K562 (cell line): ENCODE data around the gene TTLL3. TPM values are rescaled to one million over a fixed set of nuclear protein-coding genes. Genes with fewer than 3 reads are reported as not detected.

ENCODE experiments used
- ATAC-seq: fragments of 200-7000 bp; cut with Tn5 transposase; 3 replicates; pipeline ENCODE4 v1.9.1; 2020; ENCODE audit warnings: moderate library complexity
- BruUV-seq: library from RNA; stranded (reverse); fragments of 400-500 nt; replicated peaks from 2 replicates; lab custom pipeline; 2021; lab: Mats Ljungman, UMichigan
- CTCF ChIA-PET: fragments of 300-600 bp; formaldehyde crosslinking; extraction: SDS; loops from one replicate; lab custom pipeline; 2021; ENCODE audit warnings: low intra/inter-chr PET ratio; lab: Yijun Ruan, JAX
- POLR2A ChIA-PET: fragments of 300-600, 350-650 bp; sonication (Branson Sonifier 250); formaldehyde crosslinking; extraction: SDS; loops from one replicate; lab custom pipeline; 2021; ENCODE audit warnings: antibody characterized with exemption, inconsistent platforms; lab: Yijun Ruan, JAX
- DNase-seq, 4 experiments: peaks; one replicate each; pipeline versions ENCODE4 v3.0.0 to v3.0.0-alpha.2; 2011 to 2018; ENCODE audit warnings: low spot score in 3 of 4, mixed read lengths in 3 of 4; ENCODE audit errors: extremely low read depth in 1 of 4
- FAIRE-seq: peaks from 2 replicates; lab custom pipeline; 2011; peaks lifted over from hg19 to GRCh38; lab: Jason Lieb, UNC
- H2AFZ ChIP-seq: 2 replicates; pipeline ENCODE4 v1.6.0; 2011; ENCODE audit warnings: low read depth, low read length, control low read depth, inconsistent platforms
- H3K27ac ChIP-seq: fragments of 200-600 bp; 3 replicates; pipeline ENCODE4 v1.8.0; 2011; ENCODE audit warnings: low read depth, mild to moderate bottlenecking, control low read depth, inconsistent platforms, low read length, moderate library complexity, mixed read lengths; ENCODE audit errors: extremely low read depth
- H3K27me3 ChIP-seq, 2 experiments: fragments of 300-600 bp in 1 of 2; 2 replicates in 1 of 2; 3 replicates in 1 of 2; pipeline versions ENCODE4 v1.6.0 to v1.8.0; 2011; ENCODE audit warnings: inconsistent platforms in 2 of 2, low read length in 2 of 2, mild to moderate bottlenecking in 1 of 2, mixed read lengths in 1 of 2, moderate library complexity in 1 of 2; ENCODE audit not compliant: control insufficient read depth in 2 of 2, insufficient read depth in 2 of 2
- H3K36me3 ChIP-seq: fragments of 300-600 bp; 3 replicates; pipeline ENCODE4 v1.8.0; 2011; ENCODE audit warnings: mild to moderate bottlenecking, low read length, inconsistent platforms; ENCODE audit not compliant: control insufficient read depth, insufficient read depth
- H3K4me1 ChIP-seq, 2 experiments: fragments of 200-600 bp in 1 of 2; replicated peaks in 1 of 2; 2 replicates in 1 of 2; 3 replicates in 1 of 2; pipeline versions ENCODE4 v1.5.1 to v1.8.0; 2011; ENCODE audit warnings: inconsistent platforms in 2 of 2, low read length in 2 of 2, mild to moderate bottlenecking in 1 of 2, mixed read lengths in 1 of 2, moderate library complexity in 1 of 2; ENCODE audit not compliant: control insufficient read depth in 2 of 2, insufficient read depth in 2 of 2
- H3K4me2 ChIP-seq: 2 replicates; pipeline ENCODE4 v1.6.1; 2011; ENCODE audit warnings: low read length, control low read depth, inconsistent platforms, mixed read lengths; ENCODE audit not compliant: insufficient read depth
- H3K4me3 ChIP-seq: fragments of 200-600 bp; sonication (generic), shearing (Covaris generic); 2 replicates; pipeline ENCODE4 v1.5.1; 2016; ENCODE audit warnings: control low read depth, inconsistent platforms
- H3K79me2 ChIP-seq: fragments of 200-600 bp; 3 replicates; pipeline ENCODE4 v1.8.0; 2011; ENCODE audit warnings: low read length, inconsistent platforms; ENCODE audit not compliant: control insufficient read depth, insufficient read depth
- H3K9ac ChIP-seq, 2 experiments: 2 replicates each; pipeline versions ENCODE4 v1.6.0 to v1.6.1; 2011; ENCODE audit warnings: low read depth in 2 of 2, low read length in 2 of 2, control low read depth in 1 of 2, inconsistent platforms in 1 of 2, mild to moderate bottlenecking in 1 of 2, mixed read lengths in 1 of 2; ENCODE audit not compliant: insufficient read depth in 1 of 2
- H3K9me1 ChIP-seq: one replicate; pipeline ENCODE4 v1.6.0; 2011; ENCODE audit warnings: inconsistent platforms, mild to moderate bottlenecking, low read length, moderate library complexity; ENCODE audit not compliant: control insufficient read depth, insufficient read depth
- H3K9me3 ChIP-seq: replicated peaks from 2 replicates; pipeline ENCODE4 v1.5.1; 2011; ENCODE audit warnings: low read depth, low read length, inconsistent platforms; ENCODE audit not compliant: control insufficient read depth, insufficient read depth
- H4K20me1 ChIP-seq: replicated peaks from 2 replicates; pipeline ENCODE4 v1.6.1; 2011; ENCODE audit warnings: low read length, inconsistent platforms, mixed read lengths; ENCODE audit not compliant: control insufficient read depth, insufficient read depth
- CEBPG ChIP-seq, 3 experiments: fragments of 200-800 bp in 1 of 3; sonication (Bioruptor generic) in 1 of 3; sonication (generic) in 1 of 3; formaldehyde crosslinking in 1 of 3; IDR thresholded peaks in 2 of 3; conservative IDR thresholded peaks in 1 of 3; 2 replicates each; pipeline versions ENCODE4 v1.6.1 to v1.8.0; 2016 to 2022; ENCODE audit warnings: missing compliant biosample characterization in 2 of 3, missing genetic modification characterization in 2 of 3, mild to moderate bottlenecking in 1 of 3, missing genetic modification reagents in 1 of 3
- FOXA3 ChIP-seq, 2 experiments: fragments of 450-650 bp in 1 of 2; sonication (generic) in 1 of 2; formaldehyde crosslinking; IDR thresholded peaks in 1 of 2; conservative IDR thresholded peaks in 1 of 2; 2 replicates each; pipeline versions ENCODE4 v1.4.0 to v1.8.0; 2020 to 2022; ENCODE audit warnings: mild to moderate bottlenecking in 2 of 2, missing genetic modification reagents in 1 of 2
- FOXJ3 ChIP-seq: sonication (generic); formaldehyde crosslinking; IDR thresholded peaks from 2 replicates; pipeline ENCODE4 v1.4.0; 2020; ENCODE audit warnings: mild to moderate bottlenecking, missing genetic modification reagents
- FOXM1 ChIP-seq, 2 experiments: fragments of 450-650 bp in 1 of 2; sonication (generic) in 1 of 2; formaldehyde crosslinking in 1 of 2; IDR thresholded peaks; 2 replicates each; pipeline versions ENCODE4 v1.6.1 to v1.9.0; 2017 to 2022; ENCODE audit warnings: low read depth in 2 of 2, mild to moderate bottlenecking in 2 of 2, missing genetic modification reagents in 1 of 2, moderate library complexity in 1 of 2
- HDAC1 ChIP-seq, 2 experiments: fragments of 450-650 bp; IDR thresholded peaks; 2 replicates each; pipeline ENCODE4 v1.6.1; 2016 to 2017; ENCODE audit warnings: inconsistent platforms in 1 of 2, mild to moderate bottlenecking in 1 of 2, moderate library complexity in 1 of 2
- MAZ ChIP-seq, 2 experiments: fragments of 450-650 bp in 1 of 2; sonication (generic) in 1 of 2; formaldehyde crosslinking; IDR thresholded peaks in 1 of 2; conservative IDR thresholded peaks in 1 of 2; 2 replicates each; pipeline versions ENCODE4 v1.4.0 to v1.5.0; 2020; ENCODE audit warnings: mild to moderate bottlenecking in 1 of 2, missing genetic modification reagents in 1 of 2
- MYC ChIP-seq, 2 experiments: fragments of 250-450 bp in 1 of 2; sonication (Bioruptor Pico) in 1 of 2; IDR thresholded peaks; 2 replicates each; pipeline versions ENCODE4 v1.5.1 to v1.6.1; 2012 to 2021; ENCODE audit warnings: low read depth in 2 of 2, borderline replicate concordance in 1 of 2, improper control_type of control experiment in 1 of 2, low read length in 1 of 2, mild to moderate bottlenecking in 1 of 2, moderate library complexity in 1 of 2
- NFYB ChIP-seq: IDR thresholded peaks from 2 replicates; pipeline ENCODE4 v1.6.1; 2011; ENCODE audit warnings: mild to moderate bottlenecking, moderate library complexity; ENCODE audit not compliant: insufficient read length; ENCODE audit errors: extremely low read depth
- RBM39 ChIP-seq: fragments of 200-400 bp; formaldehyde crosslinking; optimal IDR thresholded peaks from 2 replicates; pipeline ENCODE3; 2018; ENCODE audit warnings: low read depth, low read length
- SOX6 ChIP-seq: fragments of 450-650 bp; IDR thresholded peaks from 2 replicates; pipeline ENCODE4 v1.6.1; 2014; ENCODE audit warnings: mild to moderate bottlenecking
- XRCC3 ChIP-seq: fragments of 450-650 bp; IDR thresholded peaks from 2 replicates; pipeline ENCODE4 v1.6.1; 2017; ENCODE audit warnings: mild to moderate bottlenecking, moderate library complexity
- YY1 ChIP-seq, 3 experiments: IDR thresholded peaks; 2 replicates each; pipeline ENCODE4 v1.6.1; 2011; ENCODE audit warnings: low read length in 2 of 3, mild to moderate bottlenecking in 2 of 3, moderate library complexity in 2 of 3, borderline replicate concordance in 1 of 3, control low read depth in 1 of 3, low read depth in 1 of 3; ENCODE audit not compliant: insufficient read depth in 3 of 3, insufficient replicate concordance in 2 of 3, control insufficient read depth in 1 of 3, insufficient read length in 1 of 3; ENCODE audit errors: extremely low read depth in 1 of 3
- ZBTB8A ChIP-seq: fragments of 450-650 bp; IDR thresholded peaks from 2 replicates; pipeline ENCODE4 v1.6.1; 2018; ENCODE audit warnings: mild to moderate bottlenecking, moderate library complexity; ENCODE audit not compliant: partially characterized antibody
- ZNF589 ChIP-seq: fragments of 200-800 bp; sonication (Bioruptor generic); IDR thresholded peaks from 2 replicates; pipeline ENCODE4 v1.6.1; 2016; ENCODE audit warnings: low read depth, missing genetic modification characterization, missing compliant biosample characterization
- WGBS: fragments of 100-300 bp; shearing (Covaris generic); methylation state at CpG from one replicate; pipeline ENCODE4 v1.1.6; 2016; ENCODE audit warnings: low coverage, mixed read lengths; ENCODE audit not compliant: insufficient coverage; ENCODE audit errors: missing lambda C conversion rate; 5-methylcytosine and 5-hydroxymethylcytosine counted together
- in situ Hi-C: fragments of 300-500 bp; cut with MboI; formaldehyde crosslinking; loops from 4 replicates; pipeline ENCODE4 v1.15.0; 2018; ENCODE audit warnings: inconsistent platforms, mixed read lengths
- intact Hi-C: fragments of 100-400 bp; cut with micrococcal nuclease; formaldehyde crosslinking; loops from 2 replicates; pipeline ENCODE4 v1.14.2; 2022
- polyA plus RNA-seq, 8 experiments: library from polyadenylated mRNA; depleted of rRNA in 4 of 8; stranded (reverse) in 5 of 8; unstranded in 3 of 8; fragments of >200 nt; fragmentation: Nextera tagmentation in 2 of 8; fragmentation: Illumina TruSeq in 1 of 8; extraction: Ambion mirVana in 2 of 8; extraction: Trizol in 1 of 8; gene quantifications; 2 replicates each; pipeline versions ENCODE4 v1.2.1 to v1.2.3, GENCODE V29; 2011 to 2014; ENCODE audit warnings: inconsistent platforms in 1 of 8, missing spikeins in 1 of 8
- total RNA-seq, 7 experiments: library from RNA; depleted of rRNA in 6 of 7; stranded (reverse); fragments of >200 nt in 6 of 7; fragmentation: Illumina TruSeq in 2 of 7; extraction: Trizol in 2 of 7; gene quantifications; 2 replicates each; pipeline versions ENCODE4 v1.2.1 to v1.2.3, GENCODE V29; 2011 to 2021; ENCODE audit warnings: low replicate concordance in 1 of 7
- TF ChIP-seq, protein P1 (sequence below): sonication (generic); formaldehyde crosslinking; IDR thresholded peaks from 2 replicates; pipeline ENCODE4 v1.8.0; 2022; ENCODE audit warnings: missing genetic modification reagents, mild to moderate bottlenecking, moderate library complexity, borderline replicate concordance
- TF ChIP-seq, protein P2 (sequence below): fragments of 450-650 bp; IDR thresholded peaks from 2 replicates; pipeline ENCODE4 v1.6.1; 2016; ENCODE audit warnings: antibody characterized with exemption

Gene TTLL3
- total and polyA plus RNA-seq, 9 of the 15 experiments (the other 6 are each of a cell fraction or from before 2014, with no cell fraction given), result 8.9 to 106 (median 33.2) TPM

- Histone ChIP-seq H3K9me1 (peaks cover 3% of the 10 kb centered on the region), H4K20me1 (peaks cover 3% of the 10 kb centered on the region; the same call in 1 of the 2 replicates), H3K9ac (peak overlapping the region; percentile 94 to 100), H3K36me3 (peaks cover 77% of the 10 kb centered on the region), H2AFZ (peak overlapping the region; percentile 97), H3K4me3 (peak overlapping the region; percentile 99), H3K9me3 (no peaks in the 10 kb centered on the region), H3K27me3 (no peaks in the 10 kb centered on the region), H3K4me2 (peak overlapping the region; percentile 100), H3K79me2 (peaks cover 69% of the 10 kb centered on the region), H3K4me1 (peaks cover 8 to 11% of the 10 kb centered on the region in 2 experiments; a peak in 4 of 5 replicates), H3K27ac (peak overlapping the region; percentile 100)
- DNase-seq (peak; percentile 56 to 93 (median 82)), ATAC-seq (peak; percentile 53), FAIRE-seq (peak; percentile 32)
- under 1% methylated on average over 13 of the region's 23 CpGs for WGBS
- CTCF ChIA-PET, result no interaction called here
- TSS peak; percentile 54 for BruUV-seq
- intact Hi-C loops (loop anchor here (5.0 to 10.0 kb wide), 2 partner anchors 76 to 288 kb away; no protein-coding TSS in a partner anchor), in situ Hi-C loops (no loop called here)
- POLR2A ChIA-PET, result interaction anchor here (0.5 to 2.9 kb wide), 25 partner anchors 8 to 527 kb away, joined by 3 to 49 read pairs (median 4); partner anchors contain the start of genes BRPF1, OGG1, RPUSD3 and SEC13
- TF ChIP-seq FOXJ3 (CRISPR knock-in tag), result no peak
- no peak for TF ChIP-seq NFYB
- TF ChIP-seq, protein P1, sequence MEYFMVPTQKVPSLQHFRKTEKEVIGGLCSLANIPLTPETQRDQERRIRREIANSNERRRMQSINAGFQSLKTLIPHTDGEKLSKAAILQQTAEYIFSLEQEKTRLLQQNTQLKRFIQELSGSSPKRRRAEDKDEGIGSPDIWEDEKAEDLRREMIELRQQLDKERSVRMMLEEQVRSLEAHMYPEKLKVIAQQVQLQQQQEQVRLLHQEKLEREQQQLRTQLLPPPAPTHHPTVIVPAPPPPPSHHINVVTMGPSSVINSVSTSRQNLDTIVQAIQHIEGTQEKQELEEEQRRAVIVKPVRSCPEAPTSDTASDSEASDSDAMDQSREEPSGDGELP (CRISPR knock-in tag), result peak; percentile 23
- no peak for TF ChIP-seq ZBTB8A
- no peak for TF ChIP-seq ZNF589
- peak in 1 of 3 experiments; percentile 26 for TF ChIP-seq YY1 (IDR thresholded peaks at IDR 0.05; ENCODE audit: borderline replicate concordance in 1 of 3, control insufficient read depth in 1 of 3, extremely low read depth in 1 of 3, insufficient read depth in 3 of 3, insufficient read length in 1 of 3, insufficient replicate concordance in 2 of 3, low read depth in 1 of 3, low read length in 2 of 3)
- no peak for TF ChIP-seq MAZ (CRISPR knock-in tag; conservative IDR thresholded peaks at IDR 0.05 in 1 of 2, IDR thresholded peaks at IDR 0.05 in 1 of 2)
- TF ChIP-seq MYC (IDR thresholded peaks at IDR 0.05; ENCODE audit: low read depth, low read length), result 0 out of 2 replicates have a peak, but pooled peaks have one; percentile 6
- 0 out of 2 replicates have a peak, but pooled peaks have one; percentile 27 for TF ChIP-seq MYC (CRISPR knock-in tag; IDR thresholded peaks at IDR 0.05; ENCODE audit: borderline replicate concordance, low read depth)
- TF ChIP-seq HDAC1 (IDR thresholded peaks at IDR 0.05), result peak; percentile 85 to 91
- peak; percentile 59; the same call in 1 of the 2 replicates for TF ChIP-seq CEBPG (CRISPR knock-in tag; IDR thresholded peaks at IDR 0.05)
- 0 out of 4 replicates have a peak, but pooled peaks of 1 of the 2 experiments have one; percentile 22 for TF ChIP-seq CEBPG (tag; conservative IDR thresholded peaks at IDR 0.05 in 1 of 2, IDR thresholded peaks at IDR 0.05 in 1 of 2)
- TF ChIP-seq XRCC3, result no peak
- no peak for TF ChIP-seq SOX6
- TF ChIP-seq FOXA3 (CRISPR knock-in tag; conservative IDR thresholded peaks at IDR 0.05 in 1 of 2, IDR thresholded peaks at IDR 0.05 in 1 of 2), result 0 out of 4 replicates have a peak, but pooled peaks of 1 of the 2 experiments have one; percentile 62
- TF ChIP-seq FOXM1 (IDR thresholded peaks at IDR 0.05; ENCODE audit: low read depth), result no peak
- TF ChIP-seq FOXM1 (CRISPR knock-in tag; IDR thresholded peaks at IDR 0.05; ENCODE audit: low read depth), result 0 out of 2 replicates have a peak, but pooled peaks have one; percentile 72
- TF ChIP-seq RBM39, result no peak
- TF ChIP-seq, protein P2, sequence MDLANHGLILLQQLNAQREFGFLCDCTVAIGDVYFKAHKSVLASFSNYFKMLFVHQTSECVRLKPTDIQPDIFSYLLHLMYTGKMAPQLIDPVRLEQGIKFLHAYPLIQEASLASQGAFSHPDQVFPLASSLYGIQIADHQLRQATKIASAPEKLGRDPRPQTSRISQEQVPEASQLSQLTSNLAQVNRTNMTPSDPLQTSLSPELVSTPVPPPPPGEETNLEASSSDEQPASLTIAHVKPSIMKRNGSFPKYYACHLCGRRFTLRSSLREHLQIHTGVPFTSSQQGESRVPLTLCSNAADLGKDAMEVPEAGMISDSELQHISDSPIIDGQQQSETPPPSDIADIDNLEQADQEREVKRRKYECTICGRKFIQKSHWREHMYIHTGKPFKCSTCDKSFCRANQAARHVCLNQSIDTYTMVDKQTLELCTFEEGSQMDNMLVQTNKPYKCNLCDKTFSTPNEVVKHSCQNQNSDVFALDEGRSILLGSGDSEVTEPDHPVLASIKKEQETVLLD, result 0 out of 2 replicates have a peak, but pooled peaks have one; percentile 20
These were observed 16.8 kb upstream of the TTLL3 start for GRCh38 chr3:9793161-9793781.
